Measurements from ENCODE around the gene DENND1A.

DENND1A gene

GRCh38 chr9:123807251-123807650, 122.7 kb downstream of the DENND1A start:
- no peak for DNase-seq

GRCh38 chr9:123806829-123807228, 123.1 kb downstream of the DENND1A start:
- DNase-seq: no peak

- DNase-seq: no peak
Observed at GRCh38 chr9:123798195-123798594, 131.7 kb downstream of the DENND1A start.

GRCh38 chr9:123796618-123797484, 133.1 kb downstream of the DENND1A start:
- no peak for DNase-seq

- DNase-seq: no peak
Observed at GRCh38 chr9:123796094-123796493, 133.8 kb downstream of the DENND1A start.

- DNase-seq: no peak
Observed at GRCh38 chr9:123795336-123795735, 134.6 kb downstream of the DENND1A start.

- no peak for DNase-seq
Observed at GRCh38 chr9:123792501-123792900, 137.4 kb downstream of the DENND1A start.

GRCh38 chr9:123789554-123790292, 140.2 kb downstream of the DENND1A start:
- DNase-seq: no peak

GRCh38 chr9:123787416-123787815, 142.5 kb downstream of the DENND1A start:
- no peak for DNase-seq

- DNase-seq: no peak
Observed at GRCh38 chr9:123784518-123784917, 145.4 kb downstream of the DENND1A start.

GRCh38 chr9:123778232-123778902, 151.6 kb downstream of the DENND1A start:
- no peak for DNase-seq

- DNase-seq: no peak
Observed at GRCh38 chr9:123776708-123777537, 153.0 kb downstream of the DENND1A start.

- no peak for DNase-seq
Observed at GRCh38 chr9:123775289-123776284, 154.3 kb downstream of the DENND1A start.

- no peak for DNase-seq
Observed at GRCh38 chr9:123773783-123774182, 156.1 kb downstream of the DENND1A start.

- DNase-seq: no peak
Observed at GRCh38 chr9:123772967-123773366, 157.0 kb downstream of the DENND1A start.

- DNase-seq: no peak
Observed at GRCh38 chr9:123772374-123772773, 157.6 kb downstream of the DENND1A start.

- DNase-seq: no peak
Observed at GRCh38 chr9:123771690-123772089, 158.2 kb downstream of the DENND1A start.

- DNase-seq: no peak
Observed at GRCh38 chr9:123769719-123770118, 160.2 kb downstream of the DENND1A start.

- no peak for DNase-seq
Observed at GRCh38 chr9:123763910-123764588, 165.9 kb downstream of the DENND1A start.

GRCh38 chr9:123761905-123762605, 167.9 kb downstream of the DENND1A start:
- DNase-seq: no peak
